Liver (tissue), 9 donors: ENCODE results near the gene MYO5A. TPM values are rescaled to one million over a fixed set of nuclear protein-coding genes. Genes with fewer than 3 reads are reported as not detected.
"Not testable (repeated sequence)": the region's sequence is repeated elsewhere in the genome, so short reads cannot be mapped to it uniquely, and the experiment has no call there.

Experiments
- DNase-seq: peaks from one replicate; pipeline ENCODE4 v3.0.0-alpha.2; 2017; ENCODE audit warnings: low spot score
- H3K27ac ChIP-seq, 2 donors: one replicate each; pipeline ENCODE4 v1.7.0; 2013; ENCODE audit warnings: inconsistent platforms in 2 of 2, low read length in 2 of 2, control low read depth in 1 of 2, low read depth in 1 of 2, mild to moderate bottlenecking in 1 of 2
- H3K27me3 ChIP-seq, 4 donors: one replicate each; pipeline versions ENCODE4 v1.6.1 to v1.7.0; 2013; ENCODE audit warnings: low read length in 3 of 4, inconsistent platforms in 1 of 4, mild to moderate bottlenecking in 1 of 4, moderate library complexity in 1 of 4; ENCODE audit not compliant: control insufficient read depth in 4 of 4, insufficient read depth in 4 of 4
- H3K36me3 ChIP-seq, 4 donors: one replicate each; pipeline versions ENCODE4 v1.6.1 to v1.7.0; 2013; ENCODE audit warnings: low read length in 3 of 4, mild to moderate bottlenecking in 3 of 4, low read depth in 1 of 4, moderate library complexity in 1 of 4; ENCODE audit not compliant: control insufficient read depth in 4 of 4, insufficient read depth in 3 of 4
- H3K4me1 ChIP-seq, 4 donors: one replicate each; pipeline versions ENCODE4 v1.6.1 to v1.7.0; 2013; ENCODE audit warnings: low read length in 3 of 4, mild to moderate bottlenecking in 3 of 4, moderate library complexity in 1 of 4; ENCODE audit not compliant: control insufficient read depth in 4 of 4, insufficient read depth in 4 of 4
- H3K4me3 ChIP-seq, 3 donors: one replicate each; pipeline versions ENCODE4 v1.6.1 to v1.7.0; 2013; ENCODE audit warnings: low read length in 3 of 3, control low read depth in 1 of 3, low read depth in 1 of 3, mild to moderate bottlenecking in 1 of 3
- H3K9ac ChIP-seq, 2 donors: one replicate each; pipeline ENCODE4 v1.7.0; 2013; ENCODE audit warnings: low read length in 2 of 2, mild to moderate bottlenecking in 2 of 2, moderate library complexity in 2 of 2, control low read depth in 1 of 2, low read depth in 1 of 2
- H3K9me3 ChIP-seq, 4 donors: one replicate each; pipeline versions ENCODE4 v1.6.1 to v1.7.0; 2013; ENCODE audit warnings: low read length in 3 of 4; ENCODE audit not compliant: control insufficient read depth in 4 of 4
- EGR1 ChIP-seq, 2 donors: IDR thresholded peaks; 2 replicates each; pipeline ENCODE4 v1.6.1; 2016 to 2018; ENCODE audit warnings: antibody characterized with exemption in 2 of 2, low read depth in 2 of 2
- FOXA2 ChIP-seq: IDR thresholded peaks from 2 replicates; pipeline ENCODE4 v1.6.1; 2016; ENCODE audit warnings: antibody characterized with exemption
- GABPA ChIP-seq, 2 donors: IDR thresholded peaks in 1 of 2; conservative IDR thresholded peaks in 1 of 2; 2 replicates each; pipeline ENCODE4 v1.6.1; 2016; ENCODE audit warnings: antibody characterized with exemption in 2 of 2, mild to moderate bottlenecking in 1 of 2, moderate library complexity in 1 of 2
- HNF4A ChIP-seq, 2 donors: conservative IDR thresholded peaks; 2 replicates each; pipeline ENCODE4 v1.6.1; 2016; ENCODE audit warnings: antibody characterized with exemption in 2 of 2, mild to moderate bottlenecking in 2 of 2
- HNF4G ChIP-seq: IDR thresholded peaks from 2 replicates; pipeline ENCODE4 v1.6.1; 2016; ENCODE audit warnings: antibody characterized with exemption
- JUND ChIP-seq, 2 donors: IDR thresholded peaks; 2 replicates each; pipeline ENCODE4 v1.6.1; 2016; ENCODE audit warnings: antibody characterized with exemption in 2 of 2
- NR2F2 ChIP-seq: IDR thresholded peaks from 2 replicates; pipeline ENCODE4 v1.6.1; 2016; ENCODE audit warnings: antibody characterized with exemption
- RAD21 ChIP-seq, 2 donors: IDR thresholded peaks; 2 replicates each; pipeline ENCODE4 v1.6.1; 2016; ENCODE audit warnings: antibody characterized with exemption in 2 of 2, mild to moderate bottlenecking in 2 of 2
- RXRA ChIP-seq, 2 donors: IDR thresholded peaks; 2 replicates each; pipeline ENCODE4 v1.6.1; 2017 to 2018; ENCODE audit warnings: antibody characterized with exemption in 2 of 2, mild to moderate bottlenecking in 1 of 2
- SP1 ChIP-seq: IDR thresholded peaks from 2 replicates; pipeline ENCODE4 v1.6.1; 2018; ENCODE audit warnings: antibody characterized with exemption, mild to moderate bottlenecking
- TAF1 ChIP-seq: conservative IDR thresholded peaks from 2 replicates; pipeline ENCODE4 v1.6.1; 2016; ENCODE audit warnings: antibody characterized with exemption, mild to moderate bottlenecking
- YY1 ChIP-seq: IDR thresholded peaks from 2 replicates; pipeline ENCODE4 v1.6.1; 2016; ENCODE audit warnings: antibody characterized with exemption, mild to moderate bottlenecking
- ZBTB33 ChIP-seq: IDR thresholded peaks from 2 replicates; pipeline ENCODE4 v1.6.1; 2016; ENCODE audit warnings: antibody characterized with exemption
- WGBS: extraction: QIAGEN DNeasy Blood & Tissue Kit; methylation state at CpG from one replicate; pipeline ENCODE4 v1.1.7; 2013; 5-methylcytosine and 5-hydroxymethylcytosine counted together
- polyA plus RNA-seq, 2 donors: library from polyadenylated mRNA; stranded (reverse) in 1 of 2; unstranded in 1 of 2; fragments of 200-250 nt in 1 of 2; fragments of >200 nt in 1 of 2; fragmentation: Nextera tagmentation in 1 of 2; extraction: Ambion mirVana in 1 of 2; gene quantifications; one replicate each; pipeline versions ENCODE4 v1.2.1 to v1.2.3, GENCODE V29; 2013 to 2015
- total RNA-seq, 2 donors: library from RNA; depleted of rRNA; stranded (reverse); fragments of >200 nt; gene quantifications; one replicate each; pipeline ENCODE4 v1.2.3, GENCODE V29; 2014
- TF ChIP-seq, protein P1 (sequence below): fragments of 150-350 bp; IDR thresholded peaks from 2 replicates; pipeline ENCODE4 v1.5.1; 2017; ENCODE audit warnings: improper control_type of control experiment, low read depth, low read length; ENCODE audit not compliant: missing input control
- TF ChIP-seq, protein P2 (sequence below): IDR thresholded peaks from 2 replicates; pipeline ENCODE4 v1.6.1; 2016; ENCODE audit warnings: antibody characterized with exemption
- TF ChIP-seq, protein P3 (sequence below): IDR thresholded peaks from 2 replicates; pipeline ENCODE4 v1.6.1; 2016; ENCODE audit warnings: antibody characterized with exemption, mild to moderate bottlenecking
- donor health status: healthy.
- donor health status: healthy.
- donor health status: healthy.
- donor health status: healthy.
- donor health status: healthy.

Gene MYO5A
- total and polyA plus RNA-seq, 4 donors = 1.0 to 7.1 (median 3.0) TPM

- TF ChIP-seq EGR1 (IDR thresholded peaks at IDR 0.05; ENCODE audit: low read depth in 2 of 2) = no peak
- TF ChIP-seq, protein P1, sequence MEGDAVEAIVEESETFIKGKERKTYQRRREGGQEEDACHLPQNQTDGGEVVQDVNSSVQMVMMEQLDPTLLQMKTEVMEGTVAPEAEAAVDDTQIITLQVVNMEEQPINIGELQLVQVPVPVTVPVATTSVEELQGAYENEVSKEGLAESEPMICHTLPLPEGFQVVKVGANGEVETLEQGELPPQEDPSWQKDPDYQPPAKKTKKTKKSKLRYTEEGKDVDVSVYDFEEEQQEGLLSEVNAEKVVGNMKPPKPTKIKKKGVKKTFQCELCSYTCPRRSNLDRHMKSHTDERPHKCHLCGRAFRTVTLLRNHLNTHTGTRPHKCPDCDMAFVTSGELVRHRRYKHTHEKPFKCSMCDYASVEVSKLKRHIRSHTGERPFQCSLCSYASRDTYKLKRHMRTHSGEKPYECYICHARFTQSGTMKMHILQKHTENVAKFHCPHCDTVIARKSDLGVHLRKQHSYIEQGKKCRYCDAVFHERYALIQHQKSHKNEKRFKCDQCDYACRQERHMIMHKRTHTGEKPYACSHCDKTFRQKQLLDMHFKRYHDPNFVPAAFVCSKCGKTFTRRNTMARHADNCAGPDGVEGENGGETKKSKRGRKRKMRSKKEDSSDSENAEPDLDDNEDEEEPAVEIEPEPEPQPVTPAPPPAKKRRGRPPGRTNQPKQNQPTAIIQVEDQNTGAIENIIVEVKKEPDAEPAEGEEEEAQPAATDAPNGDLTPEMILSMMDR = no peak
- TF ChIP-seq, protein P2, sequence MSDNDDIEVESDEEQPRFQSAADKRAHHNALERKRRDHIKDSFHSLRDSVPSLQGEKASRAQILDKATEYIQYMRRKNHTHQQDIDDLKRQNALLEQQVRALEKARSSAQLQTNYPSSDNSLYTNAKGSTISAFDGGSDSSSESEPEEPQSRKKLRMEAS = no peak
Observed at GRCh38 chr15:52492132-52492531, 36.5 kb downstream of the MYO5A start (continued).

GRCh38 chr15:52491472-52491871 is 37.2 kb downstream of the MYO5A start:
- no peaks in the 10 kb centered on the region for H3K27me3 ChIP-seq
- no peak overlapping the region for H3K9ac ChIP-seq
- no peak overlapping the region for H3K4me3 ChIP-seq
- no peaks in the 10 kb centered on the region for H3K36me3 ChIP-seq
- DNase-seq = no peak
- no peak overlapping the region for H3K27ac ChIP-seq
- 78% methylated on average over 4 of the region's 4 CpGs for WGBS
- H3K9me3 ChIP-seq = no peaks in the 10 kb centered on the region
- H3K4me1 ChIP-seq = no peaks in the 10 kb centered on the region
- TF ChIP-seq RXRA (IDR thresholded peaks at IDR 0.05) (no peak), EGR1 (IDR thresholded peaks at IDR 0.05; ENCODE audit: low read depth in 2 of 2) (no peak), HNF4A (conservative IDR thresholded peaks at IDR 0.05) (no peak), GABPA (IDR thresholded peaks at IDR 0.05 in 1 of 2, conservative IDR thresholded peaks at IDR 0.05 in 1 of 2) (no peak), NR2F2 (no peak), JUND (IDR thresholded peaks at IDR 0.05) (no peak), FOXA2 (no peak), RAD21 (IDR thresholded peaks at IDR 0.05) (no peak), TAF1 (no peak), ZBTB33 (no peak), YY1 (no peak), HNF4G (no peak), SP1 (no peak)
- TF ChIP-seq, protein P3, sequence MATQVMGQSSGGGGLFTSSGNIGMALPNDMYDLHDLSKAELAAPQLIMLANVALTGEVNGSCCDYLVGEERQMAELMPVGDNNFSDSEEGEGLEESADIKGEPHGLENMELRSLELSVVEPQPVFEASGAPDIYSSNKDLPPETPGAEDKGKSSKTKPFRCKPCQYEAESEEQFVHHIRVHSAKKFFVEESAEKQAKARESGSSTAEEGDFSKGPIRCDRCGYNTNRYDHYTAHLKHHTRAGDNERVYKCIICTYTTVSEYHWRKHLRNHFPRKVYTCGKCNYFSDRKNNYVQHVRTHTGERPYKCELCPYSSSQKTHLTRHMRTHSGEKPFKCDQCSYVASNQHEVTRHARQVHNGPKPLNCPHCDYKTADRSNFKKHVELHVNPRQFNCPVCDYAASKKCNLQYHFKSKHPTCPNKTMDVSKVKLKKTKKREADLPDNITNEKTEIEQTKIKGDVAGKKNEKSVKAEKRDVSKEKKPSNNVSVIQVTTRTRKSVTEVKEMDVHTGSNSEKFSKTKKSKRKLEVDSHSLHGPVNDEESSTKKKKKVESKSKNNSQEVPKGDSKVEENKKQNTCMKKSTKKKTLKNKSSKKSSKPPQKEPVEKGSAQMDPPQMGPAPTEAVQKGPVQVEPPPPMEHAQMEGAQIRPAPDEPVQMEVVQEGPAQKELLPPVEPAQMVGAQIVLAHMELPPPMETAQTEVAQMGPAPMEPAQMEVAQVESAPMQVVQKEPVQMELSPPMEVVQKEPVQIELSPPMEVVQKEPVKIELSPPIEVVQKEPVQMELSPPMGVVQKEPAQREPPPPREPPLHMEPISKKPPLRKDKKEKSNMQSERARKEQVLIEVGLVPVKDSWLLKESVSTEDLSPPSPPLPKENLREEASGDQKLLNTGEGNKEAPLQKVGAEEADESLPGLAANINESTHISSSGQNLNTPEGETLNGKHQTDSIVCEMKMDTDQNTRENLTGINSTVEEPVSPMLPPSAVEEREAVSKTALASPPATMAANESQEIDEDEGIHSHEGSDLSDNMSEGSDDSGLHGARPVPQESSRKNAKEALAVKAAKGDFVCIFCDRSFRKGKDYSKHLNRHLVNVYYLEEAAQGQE = no peak
- TF ChIP-seq, protein P2 = no peak

GRCh38 chr15:52489430-52489829 is 39.2 kb downstream of the MYO5A start:
- not testable (repeated sequence) for H3K27ac ChIP-seq, H3K4me1 ChIP-seq, H3K9ac ChIP-seq, H3K4me3 ChIP-seq, H3K9me3 ChIP-seq, DNase-seq, H3K27me3 ChIP-seq, H3K36me3 ChIP-seq
- 83% methylated on average over 4 of the region's 4 CpGs for WGBS
